ENCODE measurements around the gene GANC.

GANC gene

DNA sequence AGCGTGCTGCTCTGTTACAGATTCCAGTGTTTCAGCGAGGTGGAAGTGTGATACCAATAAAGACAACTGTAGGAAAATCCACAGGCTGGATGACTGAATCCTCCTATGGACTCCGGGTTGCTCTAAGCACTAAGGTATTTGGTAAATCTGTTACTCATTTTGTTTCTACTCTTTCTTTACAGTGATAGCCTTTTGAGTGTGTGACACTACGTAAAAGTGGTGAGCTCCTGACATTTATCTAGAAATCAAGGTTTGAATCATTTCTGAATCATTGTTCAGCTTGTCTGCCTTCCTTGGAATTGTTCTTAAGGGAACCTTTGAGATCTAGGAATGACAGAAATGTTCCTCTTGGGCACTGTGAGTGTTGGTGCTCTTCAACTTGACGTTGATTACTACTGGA, 75.1 kb downstream of the GANC start:
- DNase-seq = no peak

DNA sequence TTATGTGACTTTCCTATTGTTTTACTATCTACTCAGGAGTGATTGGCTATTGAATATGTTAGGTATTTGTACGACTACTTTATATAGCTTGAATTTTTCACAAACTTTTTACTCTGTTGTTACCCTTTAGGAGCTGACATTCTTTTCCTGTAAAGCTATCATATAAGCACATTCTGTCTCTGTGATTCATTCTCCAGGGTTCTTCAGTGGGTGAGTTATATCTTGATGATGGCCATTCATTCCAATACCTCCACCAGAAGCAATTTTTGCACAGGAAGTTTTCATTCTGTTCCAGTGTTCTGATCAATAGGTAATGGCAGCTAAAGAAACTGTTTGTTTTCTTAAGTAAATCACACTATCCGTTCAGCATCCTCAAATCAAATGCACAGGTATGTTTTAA, 76.2 kb downstream of the GANC start:
- DNase-seq = no peak

DNA sequence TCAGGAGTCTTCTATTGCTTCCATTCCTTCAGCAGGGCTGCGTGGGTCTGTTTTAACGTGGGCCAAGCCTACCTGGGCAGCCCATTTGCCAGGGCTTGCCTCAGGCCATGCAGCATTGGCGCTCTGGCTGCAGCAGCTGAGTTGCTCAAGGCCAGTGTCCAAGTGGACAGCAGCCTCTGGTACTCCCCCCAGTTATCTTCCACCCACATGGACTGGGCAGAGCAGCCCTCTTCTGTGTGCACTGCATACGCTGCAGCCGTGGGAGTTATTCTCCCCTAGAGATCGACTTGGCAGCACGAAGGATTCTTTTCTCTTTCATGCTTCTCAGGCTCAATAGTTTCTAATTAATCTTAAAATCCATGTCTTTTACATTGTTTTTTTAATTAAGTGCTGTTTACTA, 79.4 kb downstream of the GANC start:
- no peak for DNase-seq

GRCh38 chr15:42353061-42353460, 80.1 kb downstream of the GANC start:
- no peak for DNase-seq

- DNase-seq = no peak
Observed at GRCh38 chr15:42354824-42355223, 81.8 kb downstream of the GANC start.

GRCh38 chr15:42355291-42355690, 82.3 kb downstream of the GANC start:
- no peak for DNase-seq

GRCh38 chr15:42356851-42357250, 83.8 kb downstream of the GANC start:
- DNase-seq = no peak

DNA sequence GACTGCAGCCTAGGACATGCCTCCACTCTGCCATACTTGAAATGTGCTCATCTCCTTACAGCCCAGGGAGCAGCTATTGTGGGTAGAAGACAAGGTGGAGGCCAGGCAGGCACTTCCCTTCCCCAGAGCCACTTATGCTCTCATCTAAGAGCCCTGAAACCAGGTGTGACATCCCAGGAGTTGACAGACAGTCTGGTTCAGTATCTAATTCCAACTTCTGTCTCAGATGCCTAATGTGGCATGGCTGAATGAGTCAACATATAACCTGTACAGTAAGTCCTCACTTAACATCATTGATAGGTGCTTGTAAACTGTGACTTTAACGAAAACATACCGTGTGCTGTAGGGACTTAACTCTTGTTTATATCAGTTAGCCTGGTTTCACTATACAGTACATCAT, 85.1 kb downstream of the GANC start:
- DNase-seq = no peak

DNA sequence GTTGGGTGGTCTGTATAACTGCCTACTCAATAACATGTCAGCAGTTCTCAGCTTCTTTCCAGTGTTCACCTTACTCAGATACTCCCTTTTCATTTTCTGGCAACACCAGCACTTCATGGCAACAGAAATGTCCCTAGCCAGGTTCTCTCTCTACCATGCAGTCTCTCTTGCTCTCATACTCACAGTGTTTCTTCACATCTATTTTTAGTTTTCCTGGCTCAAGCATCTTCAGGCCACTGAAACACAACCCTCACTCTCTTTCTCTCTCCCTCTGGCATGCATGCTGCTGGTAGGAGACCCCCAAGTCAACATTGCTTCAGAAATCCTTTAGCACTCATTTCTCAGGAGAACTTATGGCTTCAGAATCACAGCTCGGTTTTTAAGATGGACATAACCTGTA, 86.2 kb downstream of the GANC start, which contains the start of gene CAPN3:
Gene CAPN3, plus strand, starts transcription at position 253 of the 400 bp plus-strand sequence. CDS start 305 bp downstream, outside the sequence.
- DNase-seq = no peak

GRCh38 chr15:42359985-42360384, 87.0 kb downstream of the GANC start:
- DNase-seq = no peak

DNA sequence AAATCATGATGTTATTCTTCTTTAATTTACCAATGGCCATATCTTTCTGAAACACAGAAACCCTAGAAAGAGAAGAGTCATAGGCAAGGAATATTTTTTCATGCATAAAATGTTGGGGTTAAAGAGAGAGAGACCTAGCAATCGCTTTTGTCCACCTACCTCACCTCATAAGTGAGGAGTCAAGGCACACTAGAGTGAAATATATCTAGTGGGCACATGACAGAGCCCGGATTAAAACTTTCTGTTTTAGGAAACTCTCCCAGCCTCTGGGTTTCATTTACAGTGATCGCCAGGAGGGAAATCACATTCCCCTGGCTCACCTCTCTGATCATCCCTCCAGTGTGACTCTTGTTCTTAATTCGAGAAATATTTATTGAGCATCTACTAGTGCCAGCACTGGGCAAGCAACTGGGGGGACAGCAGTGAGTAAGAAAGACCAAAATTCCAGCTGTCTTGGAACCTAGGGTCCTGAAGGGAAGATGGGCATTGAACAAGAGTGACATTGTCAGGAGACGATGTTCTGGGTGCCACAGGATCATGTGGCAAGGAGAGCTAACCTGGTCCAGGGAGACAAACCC, 87.6 kb downstream of the GANC start:
- DNase-seq = no peak

- DNase-seq = no peak
Observed at GRCh38 chr15:42363487-42363886, 90.5 kb downstream of the GANC start.

DNA sequence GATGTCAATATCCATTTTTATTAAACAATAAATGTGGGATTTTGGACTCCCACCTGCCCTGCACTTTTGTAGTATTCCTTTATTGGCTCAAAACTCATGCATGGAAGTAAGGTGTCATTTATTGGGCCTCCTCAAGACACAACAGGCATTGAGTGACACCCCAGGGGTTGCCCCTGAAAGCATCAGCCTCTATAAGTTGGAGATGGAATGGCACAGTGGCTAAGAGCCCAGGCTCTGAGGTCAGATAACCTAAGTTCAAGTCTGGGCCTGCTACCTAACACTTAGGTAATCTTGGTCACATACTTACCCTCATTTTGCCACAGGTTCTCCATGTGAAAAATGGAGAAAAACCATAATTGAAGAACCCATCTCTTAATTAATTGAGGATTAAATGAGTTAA, 90.9 kb downstream of the GANC start:
- no peak for DNase-seq

DNA sequence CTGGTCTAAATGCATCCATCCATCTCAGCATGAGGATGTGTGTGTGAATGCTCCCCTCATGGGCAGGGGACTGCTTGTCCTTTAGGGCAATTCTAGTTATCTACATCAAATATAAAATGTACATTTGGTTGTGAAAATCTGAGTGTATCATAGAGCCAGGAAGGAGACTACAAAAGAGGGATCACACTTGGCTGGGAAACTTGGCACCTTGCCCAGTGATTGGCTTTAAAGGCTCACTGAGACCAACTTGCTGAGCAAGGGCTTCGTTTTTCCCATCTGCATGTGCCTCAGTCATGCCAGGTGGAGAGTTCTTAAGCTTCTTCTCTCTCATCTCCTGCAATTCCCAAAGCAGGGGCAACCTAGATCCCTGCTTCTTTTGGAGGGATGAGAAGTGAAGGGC, 91.5 kb downstream of the GANC start:
- peak; percentile 28 for DNase-seq

DNA sequence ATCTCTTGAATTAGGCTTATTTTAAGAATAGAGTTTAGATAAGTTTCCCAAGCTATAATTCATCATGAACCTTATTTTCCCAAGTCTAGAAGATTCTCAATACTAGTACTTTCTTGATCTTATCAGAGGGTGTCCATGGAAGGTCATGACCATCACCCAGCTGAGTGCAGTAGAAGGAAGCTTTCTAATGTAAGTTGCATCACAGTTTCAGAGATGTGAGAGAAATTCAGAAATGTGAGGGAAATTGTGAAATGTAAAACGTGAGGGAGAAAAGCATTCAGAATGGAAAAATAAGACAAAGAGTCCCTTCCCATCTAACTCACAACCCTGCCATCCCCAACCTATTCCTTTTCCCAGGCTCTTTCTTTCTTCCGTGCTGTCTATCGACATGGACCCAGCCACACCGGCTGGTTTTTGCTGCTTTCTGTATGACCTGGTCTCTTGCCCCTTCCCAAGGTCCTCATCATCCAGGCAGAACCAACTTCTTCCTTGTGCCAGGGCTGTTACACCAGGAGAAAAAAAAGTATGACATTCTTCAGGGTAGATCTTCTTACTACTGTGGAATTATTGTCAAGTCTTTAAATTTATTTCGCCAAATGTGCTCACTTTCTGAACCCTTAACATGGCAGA, 93.0 kb downstream of the GANC start:
- no peak for DNase-seq

DNA sequence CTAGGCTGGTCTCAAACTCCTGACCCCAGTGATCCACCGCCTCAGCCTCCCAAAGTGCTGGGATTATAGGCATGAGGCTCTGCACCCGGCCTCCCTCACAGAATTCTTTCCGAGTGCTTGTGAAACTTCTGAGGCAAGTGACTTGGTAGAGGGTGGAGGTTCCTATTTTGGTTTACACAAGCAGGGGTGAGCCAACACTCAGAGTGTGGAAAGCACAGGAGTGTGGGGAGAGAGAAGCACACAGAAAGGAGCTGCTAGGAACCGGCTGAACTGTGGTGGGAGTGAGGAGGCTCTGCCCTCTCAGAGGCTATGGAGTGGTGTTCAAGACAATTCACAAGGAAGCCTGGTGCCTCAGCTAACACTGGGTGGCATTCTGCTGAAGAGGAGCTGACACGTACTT, 94.0 kb downstream of the GANC start:
- no peak for DNase-seq

DNA sequence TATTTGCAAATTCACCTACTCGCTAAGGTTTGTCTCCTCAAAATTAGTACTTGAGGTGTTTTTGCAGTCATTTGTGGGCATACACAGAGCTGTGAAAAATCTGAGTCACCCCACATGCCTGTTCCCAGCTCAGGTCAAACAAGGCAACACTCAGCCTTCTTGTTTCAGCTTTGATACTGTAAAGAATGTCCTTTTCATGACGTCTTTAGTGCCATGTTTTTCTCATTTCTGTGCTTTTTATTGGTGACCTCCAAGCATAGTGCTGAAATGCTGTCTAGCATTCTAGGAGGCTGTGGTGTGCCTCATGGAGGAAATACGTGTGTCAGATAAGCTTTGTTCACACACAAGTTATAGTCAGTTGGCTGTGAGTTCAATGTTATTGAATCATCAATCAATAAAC, 95.1 kb downstream of the GANC start:
- no peak for DNase-seq

DNA sequence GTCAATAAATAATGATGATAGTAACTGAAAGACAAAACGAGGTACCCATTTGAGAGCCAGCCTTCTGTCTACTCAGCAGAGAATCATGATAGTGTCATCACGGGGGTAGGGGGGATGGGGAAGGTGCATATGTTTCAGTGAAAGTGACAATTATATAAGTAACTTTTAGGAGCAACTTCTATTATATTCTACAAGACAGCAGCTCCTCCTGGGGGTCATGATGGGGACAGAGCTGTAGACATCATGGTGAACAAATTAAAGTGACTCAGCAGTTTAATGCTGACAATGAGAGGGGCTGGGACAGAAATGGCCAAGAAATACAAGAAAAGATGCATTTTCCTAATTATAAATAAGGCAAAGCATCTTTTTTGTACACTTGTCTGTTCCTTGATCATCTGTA, 98.1 kb downstream of the GANC start:
- DNase-seq = no peak

GRCh38 chr15:42373274-42373673, 100.3 kb downstream of the GANC start:
- DNase-seq = no peak

GRCh38 chr15:42373936-42374335, 100.9 kb downstream of the GANC start:
- no peak for DNase-seq

GRCh38 chr15:42374810-42375209, 101.8 kb downstream of the GANC start:
- DNase-seq = no peak

DNA sequence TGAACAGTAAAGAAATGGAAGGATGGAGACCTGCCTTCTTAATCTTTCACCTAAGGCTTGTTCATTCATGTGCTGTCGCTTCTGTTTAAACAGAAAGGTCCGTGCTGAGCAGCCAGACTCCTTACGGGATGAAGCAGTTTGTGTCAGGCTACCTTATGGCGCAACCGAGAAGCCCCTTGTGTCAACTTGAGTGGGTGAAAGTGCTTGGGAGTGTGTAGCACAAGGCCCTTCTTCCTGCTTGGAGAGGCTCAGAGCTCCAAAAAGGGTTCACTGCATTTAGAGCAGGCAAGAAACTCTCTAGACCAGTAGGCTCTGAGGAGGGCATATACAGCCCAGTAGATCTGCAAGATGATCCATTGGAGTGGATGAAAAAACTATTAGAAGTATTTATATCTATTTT, 102.3 kb downstream of the GANC start:
- DNase-seq = no peak

- DNase-seq = no peak
Observed at GRCh38 chr15:42375941-42376340, 102.9 kb downstream of the GANC start.

DNA sequence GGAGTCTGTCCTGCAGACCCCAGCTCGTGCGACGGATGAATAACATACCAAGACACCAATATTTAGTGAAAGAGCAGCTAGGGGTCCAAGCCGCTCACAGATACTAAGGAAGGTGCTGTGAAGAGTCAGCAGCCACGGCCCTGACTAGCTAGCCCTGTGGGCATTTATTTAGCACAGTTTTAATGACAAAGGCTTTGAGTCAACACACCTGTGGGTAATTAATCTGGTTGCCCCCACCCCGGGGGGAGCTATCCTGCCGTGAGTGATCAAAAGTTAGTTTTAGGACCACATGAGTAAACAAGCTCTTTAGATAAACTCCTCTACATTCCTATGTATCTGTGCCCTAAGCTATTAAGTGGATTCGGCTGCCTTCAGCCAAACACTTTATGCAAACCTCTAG, 105.0 kb downstream of the GANC start:
- DNase-seq = no peak

GRCh38 chr15:42384597-42384996, 111.6 kb downstream of the GANC start:
- no peak for DNase-seq
